ENCODE data around the gene LOX. TPM values are rescaled to one million over a fixed set of nuclear protein-coding genes. Genes with fewer than 3 reads are reported as not detected.
A peak's percentile ranks its signal among the peaks of the same experiment; 100 is the strongest.

Gene LOX, protein sequence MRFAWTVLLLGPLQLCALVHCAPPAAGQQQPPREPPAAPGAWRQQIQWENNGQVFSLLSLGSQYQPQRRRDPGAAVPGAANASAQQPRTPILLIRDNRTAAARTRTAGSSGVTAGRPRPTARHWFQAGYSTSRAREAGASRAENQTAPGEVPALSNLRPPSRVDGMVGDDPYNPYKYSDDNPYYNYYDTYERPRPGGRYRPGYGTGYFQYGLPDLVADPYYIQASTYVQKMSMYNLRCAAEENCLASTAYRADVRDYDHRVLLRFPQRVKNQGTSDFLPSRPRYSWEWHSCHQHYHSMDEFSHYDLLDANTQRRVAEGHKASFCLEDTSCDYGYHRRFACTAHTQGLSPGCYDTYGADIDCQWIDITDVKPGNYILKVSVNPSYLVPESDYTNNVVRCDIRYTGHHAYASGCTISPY
- 0.61 and 0.79 TPM in 2 replicates for total RNA-seq (2021)
- long read RNA-seq, full-length matches to known transcripts, result 3 of 3 reads
- long read RNA-seq, partial matches to known transcripts, result 0 of 3 reads
- long read RNA-seq, other reads (novel, unspliced or antisense), result 0 of 3 reads

GRCh38 chr5:122078116-122079110 is at the start of gene LOX:
Gene LOX, minus strand, starts transcription at chr5:122078259. Its CDS starts 274 bp downstream, at chr5:122077985.
- no peak for TF ChIP-seq CTCF (conservative IDR thresholded peaks at IDR 0.05)
- Mint-ChIP-seq H3K4me1 (peaks cover 27 to 30% of the 10 kb centered on the region in 2 experiments), H3K4me3 (peak within 1 kb of the TSS; percentile 73 to 82), H3K36me3 (ENCODE audit: insufficient read depth in 1 of 3, low read depth in 3 of 3) (no peaks in the 10 kb centered on the region; a peak in 1 of 7 replicates), H3K27ac (no peak within 1 kb of the TSS; a peak in 1 of 7 replicates), H3K9me3 (no peaks in the 10 kb centered on the region), H3K27me3 (ENCODE audit: low read depth) (peaks cover 48% of the 10 kb centered on the region)
- DNase-seq, result peak; percentile 50
- Histone ChIP-seq H3K9me3 (ENCODE audit: control insufficient read depth, low read depth, low read length) (no peaks in the 10 kb centered on the region), H3K56ac (ENCODE audit: insufficient read length, low read depth, low read length) (no peak within 1 kb of the TSS), H4K5ac (ENCODE audit: insufficient read length, low read depth, low read length) (no peak within 1 kb of the TSS), H3K79me1 (ENCODE audit: insufficient read depth, low read depth, low read length, poor library complexity, severe bottlenecking) (no peaks in the 10 kb centered on the region), H2BK5ac (ENCODE audit: insufficient read length, low read length) (no peak within 1 kb of the TSS), H3K27me3 (ENCODE audit: insufficient read depth, low read length) (peaks cover 15% of the 10 kb centered on the region; the same call in 1 of the 2 replicates), H3K27ac (ENCODE audit: insufficient read length, low read depth, low read length) (no peak within 1 kb of the TSS), H4K8ac (replicated peaks; ENCODE audit: insufficient read length, low read depth, low read length) (no peak within 1 kb of the TSS), H2AFZ (ENCODE audit: low read length) (peak within 1 kb of the TSS; percentile 0), H2AK5ac (ENCODE audit: insufficient read length, low read length) (no peak within 1 kb of the TSS), H4K20me1 (ENCODE audit: control insufficient read depth, insufficient read depth, insufficient read length) (no peaks in the 10 kb centered on the region), H3T11ph (ENCODE audit: low read length) (no peak within 1 kb of the TSS), H3K9ac (ENCODE audit: extremely low read depth, insufficient read length, low read length) (peak within 1 kb of the TSS; percentile 51), H2BK12ac (ENCODE audit: insufficient read length, low read depth, low read length) (no peak within 1 kb of the TSS), H2BK120ac (ENCODE audit: low read depth, low read length, poor library complexity, severe bottlenecking) (no peak within 1 kb of the TSS), H3K23me2 (ENCODE audit: insufficient read length, low read depth, low read length, poor library complexity, severe bottlenecking) (peaks cover 17% of the 10 kb centered on the region), H3K14ac (ENCODE audit: insufficient read depth, low read length) (0 out of 2 replicates have a peak within 1 kb of the TSS, but pooled peaks have one; percentile 21), H3K23ac (ENCODE audit: insufficient read length, low read depth, low read length) (no peak within 1 kb of the TSS), H3K4ac (ENCODE audit: low read depth, low read length) (no peak within 1 kb of the TSS), H3K79me2 (ENCODE audit: insufficient read depth, low read length) (peaks cover 2% of the 10 kb centered on the region; the same call in 1 of the 2 replicates), H3K4me1 (ENCODE audit: insufficient read depth, low read length) (no peaks in the 10 kb centered on the region), H3K4me2 (ENCODE audit: insufficient read depth, insufficient read length, low read length) (peak within 1 kb of the TSS; percentile 64), H3K18ac (ENCODE audit: insufficient read length, low read depth, low read length) (peak within 1 kb of the TSS; percentile 15), H2BK20ac (ENCODE audit: low read depth, low read length, poor library complexity, severe bottlenecking) (no peak within 1 kb of the TSS), H2BK15ac (ENCODE audit: low read depth, low read length) (no peak within 1 kb of the TSS), H4K91ac (ENCODE audit: insufficient read length, low read depth, low read length) (no peak within 1 kb of the TSS)
- WGBS (ENCODE audit: extremely low coverage, insufficient read length, low lambda C conversion rate), result no CpG with 5 or more reads among the region's 35 CpGs
